Thyroid gland (tissue), 4 donors: ENCODE data around the gene MEMO1. TPM values are rescaled to one million over a fixed set of nuclear protein-coding genes. Genes with fewer than 3 reads are reported as not detected.
A peak's percentile ranks its signal among the peaks of the same experiment; 100 is the strongest.
"Not testable (repeated sequence)": the region's sequence is repeated elsewhere in the genome, so short reads cannot be mapped to it uniquely, and the experiment has no call there.

Experiments used
- DNase-seq, 2 donors: peaks; one replicate each; pipeline ENCODE4 v3.0.0-alpha.2; 2019
- H3K27ac ChIP-seq, 3 donors: fragments of 200-600 bp; sonication (generic); 1 replicate in 2 of 3; 2 replicates in 1 of 3; pipeline ENCODE4 v1.5.1; 2016 to 2019; ENCODE audit warnings: mild to moderate bottlenecking in 1 of 3, moderate library complexity in 1 of 3
- H3K27me3 ChIP-seq: fragments of 200-600 bp; sonication (generic); one replicate; pipeline ENCODE4 v1.5.1; 2019
- H3K36me3 ChIP-seq, 2 donors: fragments of 200-600 bp; sonication (generic); one replicate each; pipeline ENCODE4 v1.5.1; 2016 to 2019
- H3K4me1 ChIP-seq, 2 donors: fragments of 200-600 bp; sonication (generic); one replicate each; pipeline ENCODE4 v1.5.1; 2017 to 2019
- H3K4me3 ChIP-seq, 3 donors: fragments of 200-600 bp; sonication (generic); replicated peaks in 1 of 3; 1 replicate in 2 of 3; 2 replicates in 1 of 3; pipeline ENCODE4 v1.5.1; 2016; ENCODE audit warnings: mild to moderate bottlenecking in 1 of 3
- H3K9me3 ChIP-seq: fragments of 200-600 bp; sonication (generic); one replicate; pipeline ENCODE4 v1.5.1; 2017
- POLR2A ChIP-seq, 2 donors: fragments of 450-650 bp; IDR thresholded peaks; one replicate each; pipeline ENCODE4 v1.6.1; 2017; ENCODE audit warnings: antibody characterized with exemption in 2 of 2, mild to moderate bottlenecking in 2 of 2, moderate library complexity in 1 of 2
- WGBS, 2 donors: methylation state at CpG; one replicate each; pipeline ENCODE4 v1.1.5; 2017; 5-methylcytosine and 5-hydroxymethylcytosine counted together
- intact Hi-C: fragments of 100-400 bp; cut with DNase I; formaldehyde crosslinking; loops from one replicate; pipeline ENCODE4 v1.15.1; 2023
- total RNA-seq, 4 donors: library from RNA; depleted of rRNA; stranded (reverse); fragments of >200 nt; gene quantifications; one replicate each; pipeline ENCODE4 v1.2.3, GENCODE V29; 2016
- TF ChIP-seq, protein P1 (sequence below), 6 experiments: fragments of 200-600 bp in 3 of 6; fragments of 450-650 bp in 3 of 6; sonication (generic) in 3 of 6; IDR thresholded peaks; one replicate each; pipeline ENCODE4 v1.5.1; 2016 to 2019; ENCODE audit warnings: antibody characterized with exemption in 6 of 6, mild to moderate bottlenecking in 2 of 6, inconsistent platforms in 1 of 6, moderate library complexity in 1 of 6

The MEMO1 gene
- total RNA-seq, 4 donors from 2014 or later, result 16.3 to 28.7 (median 27.4) TPM

DNA sequence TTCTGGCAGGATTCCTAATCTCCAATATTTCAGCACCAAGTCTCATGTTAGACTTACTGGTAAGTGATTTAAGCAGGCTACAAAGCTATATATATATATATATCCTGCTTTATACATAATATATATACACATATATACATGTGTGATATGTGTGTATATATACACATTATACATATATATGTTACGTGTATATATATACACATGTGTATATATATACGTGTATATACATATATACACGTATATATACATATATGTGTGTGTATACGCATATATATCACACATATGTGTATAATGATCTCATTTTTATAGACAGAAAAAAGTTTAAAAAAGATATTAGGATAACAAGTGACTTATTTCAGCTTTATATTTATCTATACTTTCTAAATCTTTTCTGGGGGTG lies 41.6 kb downstream of the MEMO1 start:
- no peak overlapping the region for H3K27ac ChIP-seq
- H3K4me3 ChIP-seq, result no peak overlapping the region
- WGBS, 2 donors, result 94 to 96% methylated on average over 4 of the region's 4 CpGs
- H3K9me3 ChIP-seq, result no peaks in the 10 kb centered on the region
- H3K27me3 ChIP-seq, result no peaks in the 10 kb centered on the region
- H3K4me1 ChIP-seq, result no peaks in the 10 kb centered on the region
- DNase-seq, result no peak
- H3K36me3 ChIP-seq, result no peaks in the 10 kb centered on the region
- TF ChIP-seq, protein P1, sequence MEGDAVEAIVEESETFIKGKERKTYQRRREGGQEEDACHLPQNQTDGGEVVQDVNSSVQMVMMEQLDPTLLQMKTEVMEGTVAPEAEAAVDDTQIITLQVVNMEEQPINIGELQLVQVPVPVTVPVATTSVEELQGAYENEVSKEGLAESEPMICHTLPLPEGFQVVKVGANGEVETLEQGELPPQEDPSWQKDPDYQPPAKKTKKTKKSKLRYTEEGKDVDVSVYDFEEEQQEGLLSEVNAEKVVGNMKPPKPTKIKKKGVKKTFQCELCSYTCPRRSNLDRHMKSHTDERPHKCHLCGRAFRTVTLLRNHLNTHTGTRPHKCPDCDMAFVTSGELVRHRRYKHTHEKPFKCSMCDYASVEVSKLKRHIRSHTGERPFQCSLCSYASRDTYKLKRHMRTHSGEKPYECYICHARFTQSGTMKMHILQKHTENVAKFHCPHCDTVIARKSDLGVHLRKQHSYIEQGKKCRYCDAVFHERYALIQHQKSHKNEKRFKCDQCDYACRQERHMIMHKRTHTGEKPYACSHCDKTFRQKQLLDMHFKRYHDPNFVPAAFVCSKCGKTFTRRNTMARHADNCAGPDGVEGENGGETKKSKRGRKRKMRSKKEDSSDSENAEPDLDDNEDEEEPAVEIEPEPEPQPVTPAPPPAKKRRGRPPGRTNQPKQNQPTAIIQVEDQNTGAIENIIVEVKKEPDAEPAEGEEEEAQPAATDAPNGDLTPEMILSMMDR (IDR thresholded peaks at IDR 0.05), result no peak
- no peak for TF ChIP-seq POLR2A (IDR thresholded peaks at IDR 0.05)
- intact Hi-C loops, result no loop called here

DNA sequence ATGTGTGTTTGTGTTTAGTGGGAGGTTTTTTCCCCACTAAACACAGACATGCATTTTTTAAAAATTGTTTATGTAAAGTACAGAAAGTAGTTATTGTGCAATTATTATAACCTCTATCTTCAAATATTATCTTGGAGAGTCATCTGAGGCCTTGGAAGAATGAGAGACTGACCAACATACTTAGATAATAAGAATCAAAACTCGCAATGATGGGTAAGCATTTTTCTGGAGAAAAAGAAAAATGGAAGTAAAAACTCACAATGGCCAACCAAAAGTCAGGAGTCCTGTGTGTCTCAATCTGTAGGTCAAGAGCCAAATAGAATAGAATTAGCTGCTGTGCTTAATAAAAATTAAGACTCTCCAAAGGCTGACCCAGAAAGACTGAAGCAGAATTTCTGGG lies 43.0 kb downstream of the MEMO1 start:
- Histone ChIP-seq H3K36me3 (no peaks in the 10 kb centered on the region), H3K27ac (no peak overlapping the region), H3K4me1 (no peaks in the 10 kb centered on the region), H3K9me3 (no peaks in the 10 kb centered on the region), H3K4me3 (no peak overlapping the region), H3K27me3 (no peaks in the 10 kb centered on the region)
- WGBS, 2 donors, result 92 to 98% methylated on average over 1 of the region's 1 CpG
- TF ChIP-seq, protein P1 (IDR thresholded peaks at IDR 0.05), result no peak
- TF ChIP-seq POLR2A (IDR thresholded peaks at IDR 0.05), result no peak
- no peak for DNase-seq
- intact Hi-C loops, result no loop called here

DNA sequence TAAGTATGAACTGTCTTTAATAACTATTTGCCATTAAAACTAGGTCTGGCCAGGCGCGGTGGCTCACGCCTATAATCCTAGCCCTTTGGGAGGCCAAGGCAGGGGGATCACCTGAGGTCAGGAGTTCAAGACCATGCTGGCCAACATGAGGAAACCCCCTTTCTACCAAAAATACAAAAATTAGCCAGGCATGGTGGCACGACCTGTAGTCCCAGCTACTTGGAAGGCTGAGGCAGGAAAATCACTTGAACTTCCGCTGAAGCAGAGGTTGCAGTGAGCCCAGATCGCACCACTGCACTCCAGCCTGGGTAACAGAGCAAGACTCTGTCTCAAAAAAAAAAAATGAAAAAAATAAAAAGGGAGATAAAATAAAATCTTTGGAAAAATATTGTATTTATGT lies 44.4 kb downstream of the MEMO1 start:
- not testable (repeated sequence) for H3K36me3 ChIP-seq

DNA sequence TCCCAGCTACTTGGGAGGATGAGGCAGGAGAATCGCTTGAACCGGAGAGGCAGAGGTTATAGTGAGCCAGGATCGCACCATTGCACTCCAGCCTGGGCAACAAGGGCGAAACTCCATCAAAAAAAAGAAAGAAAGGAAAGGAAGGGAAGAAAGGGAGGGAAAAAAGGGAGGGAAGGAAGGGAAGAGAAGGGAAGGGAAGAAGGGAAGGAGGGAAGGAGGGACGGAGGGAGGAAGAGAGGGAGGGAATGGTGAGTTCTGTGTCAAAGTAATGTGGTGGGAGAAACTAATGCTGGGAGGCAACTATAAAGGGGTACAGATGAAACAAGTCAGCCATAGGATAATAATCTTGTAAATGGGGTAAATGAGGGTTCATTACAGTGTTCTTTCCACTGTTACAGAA lies 45.7 kb downstream of the MEMO1 start:
- intact Hi-C loops, result no loop called here
- 95 to 97% methylated on average over 5 of the region's 5 CpGs for WGBS, 2 donors

More for the DNA sequence above, 44.4 kb downstream of the MEMO1 start:
- H3K4me3 ChIP-seq, H3K4me1 ChIP-seq, H3K27ac ChIP-seq, H3K9me3 ChIP-seq, H3K27me3 ChIP-seq, intact Hi-C loops: not testable (repeated sequence)
- 71 to 74% methylated on average over 6 of the region's 6 CpGs for WGBS, 2 donors
- peak; percentile 22 to 43 for DNase-seq

DNA sequence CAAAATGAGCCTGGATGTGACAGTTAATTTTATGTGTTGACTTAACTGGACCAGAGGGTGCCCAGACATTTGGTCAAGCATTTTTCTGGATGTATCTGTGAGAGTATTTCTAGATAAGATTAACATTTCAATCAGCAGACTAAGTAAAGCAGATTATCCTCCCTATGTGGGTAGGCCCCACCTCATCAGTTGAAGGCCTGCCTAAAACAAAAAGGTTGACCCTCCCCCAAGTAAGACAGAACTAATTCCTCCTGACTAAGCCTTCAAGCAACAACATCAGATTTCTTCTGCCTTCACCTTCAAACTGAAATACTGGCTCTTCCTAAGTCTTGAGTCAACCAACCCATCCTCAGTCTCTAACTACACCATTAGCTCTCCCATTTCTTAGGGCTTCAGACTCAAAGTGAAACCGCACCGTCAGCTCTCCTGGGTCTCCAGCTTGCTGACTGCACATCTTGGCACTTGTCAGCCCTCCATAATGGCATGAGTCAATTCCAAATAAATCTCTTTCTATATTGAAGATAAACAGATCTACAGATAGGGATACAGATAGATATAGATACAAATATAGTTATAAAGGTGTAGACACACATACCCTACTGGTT lies 47.9 kb downstream of the MEMO1 start:
- no peaks in the 10 kb centered on the region for H3K36me3 ChIP-seq
- no peak for DNase-seq
- H3K27me3 ChIP-seq, result no peaks in the 10 kb centered on the region
- 88 to 96% methylated on average over 2 of the region's 2 CpGs for WGBS, 2 donors
- H3K27ac ChIP-seq, result no peak overlapping the region
- intact Hi-C loops, result no loop called here
- no peak overlapping the region for H3K4me3 ChIP-seq
- TF ChIP-seq, protein P1 (IDR thresholded peaks at IDR 0.05), result no peak
- TF ChIP-seq POLR2A (IDR thresholded peaks at IDR 0.05), result no peak
- peaks cover 0 to 4% of the 10 kb centered on the region in 2 donors for H3K4me1 ChIP-seq
- H3K9me3 ChIP-seq, result no peaks in the 10 kb centered on the region

More for the DNA sequence above, 45.7 kb downstream of the MEMO1 start:
- Histone ChIP-seq H3K27ac (no peak overlapping the region), H3K36me3 (no peaks in the 10 kb centered on the region), H3K4me3 (no peak overlapping the region), H3K4me1 (no peaks in the 10 kb centered on the region), H3K27me3 (no peaks in the 10 kb centered on the region), H3K9me3 (no peaks in the 10 kb centered on the region)
- no peak for DNase-seq
- TF ChIP-seq POLR2A (IDR thresholded peaks at IDR 0.05), result no peak
- TF ChIP-seq, protein P1 (IDR thresholded peaks at IDR 0.05), result no peak
